Heart left ventricle (tissue), 13 donors: ENCODE data around the gene RAET1E.
A peak's percentile ranks its signal among the peaks of the same experiment; 100 is the strongest.

Experiments used
- CTCF ChIP-seq, 12 donors: fragments of 200-600 bp; sonication (generic) in 4 of 12; IDR thresholded peaks; one replicate each; pipeline versions ENCODE4 v1.5.0 to v1.8.0; 2018 to 2022; ENCODE audit warnings: antibody characterized with exemption in 12 of 12, mild to moderate bottlenecking in 5 of 12
- POLR2A ChIP-seq, 2 donors: fragments of 450-650 bp; IDR thresholded peaks; one replicate each; pipeline ENCODE4 v1.6.1; 2017; ENCODE audit warnings: antibody characterized with exemption in 2 of 2, mild to moderate bottlenecking in 2 of 2, moderate library complexity in 2 of 2
- donor health status: ischemic (EF 13 %, LVEDD 7.1; RV severe dilation, severe dysfunction).
- donor health status: DM: no; HTN: yes; CAD: no.
- donor health status: DM: no; HTN: no; CAD: no.
- donor health status: ischemic (EF 25% LVEDD 6.9; RV normal size, moderate dysfunction).
- donor health status: ischemic (EF 25% LVEDD 5.7; RV mildly dilated, moderate dysfunction).
- donor health status: ischemic (EF 35%, LVEDD 5.7; RV mildly dilated, moderate dysfunction).
- donor health status: nonischemic (EF 11% LVEDD 7.7; RV severe dilation, severe dysfunction).
- donor health status: DM: yes; HTN: yes; CAD: no.
- donor health status: PGD.
- donor health status: ischemic (EF 29% LVEDD 5.4; RV normal size, mild dysfunction).
- donor health status: nonischemic (EF 23%, LVEDD 6.1; RV moderate dilation, normal function).

- TF ChIP-seq CTCF (IDR thresholded peaks at IDR 0.05) (peak in 5 of 12 donors; percentile 11 to 28 (median 21)), POLR2A (IDR thresholded peaks at IDR 0.05) (no peak)
Measured at GRCh38 chr6:149929422-149929821, 31.5 kb upstream of the RAET1E start.
